Ectodermal cell (in vitro differentiated cells): Measurements from ENCODE around the gene SNAP47.

Experiments used
- H3K27ac ChIP-seq: 2 replicates; pipeline ENCODE4 v1.7.0; 2013; ENCODE audit warnings: mild to moderate bottlenecking, low read depth, low read length; ENCODE audit not compliant: insufficient read depth, poor library complexity, severe bottlenecking
- H3K27me3 ChIP-seq: 2 replicates; pipeline ENCODE4 v1.7.0; 2013; ENCODE audit warnings: mild to moderate bottlenecking, low read length; ENCODE audit not compliant: insufficient read depth, control insufficient read depth, poor library complexity, severe bottlenecking
- H3K36me3 ChIP-seq: one replicate; pipeline ENCODE4 v1.7.0; 2013; ENCODE audit warnings: low read length; ENCODE audit not compliant: control insufficient read depth, insufficient read depth
- H3K4me1 ChIP-seq: one replicate; pipeline ENCODE4 v1.7.0; 2013; ENCODE audit warnings: low read length; ENCODE audit not compliant: control insufficient read depth, insufficient read depth
- H3K4me3 ChIP-seq: 2 replicates; pipeline ENCODE4 v1.7.0; 2013; ENCODE audit warnings: low read depth, low read length, control low read depth; ENCODE audit not compliant: insufficient read depth
- H3K9me3 ChIP-seq: 2 replicates; pipeline ENCODE4 v1.7.0; 2013; ENCODE audit warnings: mild to moderate bottlenecking, low read length, moderate library complexity; ENCODE audit not compliant: control insufficient read depth
- WGBS, 2 experiments: methylation state at CpG; one replicate each; pipeline ENCODE4 v1.1.7; 2013; ENCODE audit warnings: missing lambda C conversion rate in 2 of 2; 5-methylcytosine and 5-hydroxymethylcytosine counted together

SNAP47 gene

GRCh38 chr1:227740401-227740960 lies 5.2 kb downstream of the SNAP47 start:
- Histone ChIP-seq H3K4me3 (no peak overlapping the region), H3K27ac (no peak overlapping the region), H3K27me3 (no peaks in the 10 kb centered on the region), H3K4me1 (peaks cover 9% of the 10 kb centered on the region), H3K36me3 (no peaks in the 10 kb centered on the region), H3K9me3 (no peaks in the 10 kb centered on the region)
- 92 to 96% methylated on average over 3 of the region's 3 CpGs for WGBS, 2 experiments

GRCh38 chr1:227741166-227741870 lies 6.1 kb downstream of the SNAP47 start:
- Histone ChIP-seq H3K36me3 (no peaks in the 10 kb centered on the region), H3K27ac (no peak overlapping the region), H3K4me1 (peaks cover 3% of the 10 kb centered on the region), H3K27me3 (no peaks in the 10 kb centered on the region), H3K4me3 (no peak overlapping the region), H3K9me3 (no peaks in the 10 kb centered on the region)
- WGBS, 2 experiments: 95 to 97% methylated on average over 17 of the region's 17 CpGs

- H3K4me3 ChIP-seq: no peak overlapping the region
- H3K9me3 ChIP-seq: no peaks in the 10 kb centered on the region
- 93% methylated on average over 18 of the region's 18 CpGs for WGBS, 2 experiments
- H3K4me1 ChIP-seq: no peaks in the 10 kb centered on the region
- no peaks in the 10 kb centered on the region for H3K27me3 ChIP-seq
- no peak overlapping the region for H3K27ac ChIP-seq
- H3K36me3 ChIP-seq: no peaks in the 10 kb centered on the region
These were observed 7.8 kb downstream of the SNAP47 start for GRCh38 chr1:227742738-227743715.

GRCh38 chr1:227744668-227745067 lies 9.4 kb downstream of the SNAP47 start:
- no peaks in the 10 kb centered on the region for H3K27me3 ChIP-seq
- WGBS, 2 experiments: 91 to 94% methylated on average over 8 of the region's 8 CpGs
- H3K9me3 ChIP-seq: no peaks in the 10 kb centered on the region
- peaks cover 6% of the 10 kb centered on the region for H3K36me3 ChIP-seq
- H3K4me1 ChIP-seq: no peaks in the 10 kb centered on the region
- no peak overlapping the region for H3K27ac ChIP-seq
- H3K4me3 ChIP-seq: no peak overlapping the region

- Histone ChIP-seq H3K4me1 (no peaks in the 10 kb centered on the region), H3K36me3 (peaks cover 10% of the 10 kb centered on the region), H3K4me3 (no peak overlapping the region), H3K27me3 (no peaks in the 10 kb centered on the region), H3K27ac (no peak overlapping the region), H3K9me3 (no peaks in the 10 kb centered on the region)
- WGBS, 2 experiments: 94% methylated on average over 12 of the region's 12 CpGs
These were observed 10.5 kb downstream of the SNAP47 start for GRCh38 chr1:227745568-227746265.

- H3K36me3 ChIP-seq: peaks cover 10% of the 10 kb centered on the region
- H3K9me3 ChIP-seq: no peaks in the 10 kb centered on the region
- no peaks in the 10 kb centered on the region for H3K27me3 ChIP-seq
- no peak overlapping the region for H3K4me3 ChIP-seq
- H3K27ac ChIP-seq: no peak overlapping the region
- H3K4me1 ChIP-seq: no peaks in the 10 kb centered on the region
- 90 to 99% methylated on average over 6 of the region's 6 CpGs for WGBS, 2 experiments
These were observed 11.4 kb downstream of the SNAP47 start for GRCh38 chr1:227746676-227747075.

GRCh38 chr1:227747382-227747781 lies 12.1 kb downstream of the SNAP47 start:
- Histone ChIP-seq H3K4me3 (no peak overlapping the region), H3K4me1 (no peaks in the 10 kb centered on the region), H3K9me3 (no peaks in the 10 kb centered on the region), H3K27me3 (no peaks in the 10 kb centered on the region), H3K27ac (no peak overlapping the region), H3K36me3 (peaks cover 10% of the 10 kb centered on the region)
- 87 to 89% methylated on average over 8 of the region's 8 CpGs for WGBS, 2 experiments

GRCh38 chr1:227747948-227748495 lies 12.8 kb downstream of the SNAP47 start:
- H3K27me3 ChIP-seq: no peaks in the 10 kb centered on the region
- WGBS, 2 experiments: 93 to 94% methylated on average over 18 of the region's 18 CpGs
- H3K27ac ChIP-seq: no peak overlapping the region
- H3K4me1 ChIP-seq: no peaks in the 10 kb centered on the region
- H3K9me3 ChIP-seq: no peaks in the 10 kb centered on the region
- peaks cover 10% of the 10 kb centered on the region for H3K36me3 ChIP-seq
- H3K4me3 ChIP-seq: no peak overlapping the region

- no peaks in the 10 kb centered on the region for H3K27me3 ChIP-seq
- no peak overlapping the region for H3K4me3 ChIP-seq
- H3K4me1 ChIP-seq: no peaks in the 10 kb centered on the region
- WGBS, 2 experiments: 95 to 97% methylated on average over 6 to 7 of the region's 7 CpGs
- no peak overlapping the region for H3K27ac ChIP-seq
- H3K36me3 ChIP-seq: peaks cover 10% of the 10 kb centered on the region
- H3K9me3 ChIP-seq: no peaks in the 10 kb centered on the region
These were observed 13.4 kb downstream of the SNAP47 start for GRCh38 chr1:227748496-227749182.
